GM18505 (cell line): ENCODE measurements around the gene SNX25.
"Not testable (repeated sequence)": the region's sequence is repeated elsewhere in the genome, so short reads cannot be mapped to it uniquely, and the experiment has no call there.

Experiments used
- ATAC-seq: cut with Tn5 transposase; IDR thresholded peaks from one replicate; pipeline ENCODE4 v1.9.1; 2021; ENCODE audit not compliant: unreplicated experiment
- POLR2A ChIP-seq: IDR thresholded peaks from 4 replicates; pipeline ENCODE4 v1.6.1; 2011; ENCODE audit warnings: borderline replicate concordance; ENCODE audit not compliant: insufficient read depth, insufficient read length; ENCODE audit errors: extremely low read depth

The SNX25 gene

GRCh38 chr4:185312699-185313098 lies 103.3 kb downstream of the SNX25 start:
- no peak for ATAC-seq
- TF ChIP-seq POLR2A, result no peak

GRCh38 chr4:185317462-185317861 lies 108.1 kb downstream of the SNX25 start:
- ATAC-seq, result not testable (repeated sequence)

DNA sequence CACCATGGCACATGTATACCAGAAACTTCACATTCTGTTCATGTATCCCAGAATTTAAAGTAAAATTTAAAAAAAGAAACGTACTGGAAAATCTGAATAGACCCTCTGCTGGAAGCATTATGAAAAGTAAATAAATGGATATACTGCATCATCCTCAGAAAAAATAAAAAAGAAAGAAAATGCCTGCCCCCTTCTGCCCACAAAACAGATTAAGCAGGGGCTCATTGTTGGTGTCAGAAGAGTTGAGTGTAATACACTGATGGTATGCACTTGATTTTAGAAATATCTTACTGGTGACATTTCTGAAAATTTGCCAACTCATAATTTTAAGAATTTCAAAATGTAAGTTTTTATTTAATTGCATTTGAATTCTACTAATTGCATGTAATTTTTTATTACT lies 108.5 kb downstream of the SNX25 start:
- ATAC-seq, result no peak
- no peak for TF ChIP-seq POLR2A

DNA sequence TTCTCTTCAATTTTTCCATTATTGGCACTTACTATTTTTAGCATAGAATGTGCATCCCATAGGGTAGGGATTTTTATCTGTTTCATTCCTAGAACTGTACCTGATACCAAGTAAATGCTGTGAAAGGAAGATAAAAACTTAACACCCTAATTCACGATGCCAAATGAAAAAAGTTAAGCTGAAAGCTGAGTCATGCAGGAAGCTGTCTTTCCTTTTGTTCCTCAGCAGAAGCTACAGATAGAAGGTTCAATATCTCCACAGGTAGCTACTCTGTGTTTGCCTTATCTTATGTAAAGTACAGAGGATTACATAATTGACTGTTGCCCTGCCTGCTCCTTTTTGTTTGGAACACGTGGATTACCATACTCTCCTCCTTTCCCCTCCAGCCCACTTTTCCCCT lies 109.3 kb downstream of the SNX25 start:
- no peak for TF ChIP-seq POLR2A
- ATAC-seq, result no peak

DNA sequence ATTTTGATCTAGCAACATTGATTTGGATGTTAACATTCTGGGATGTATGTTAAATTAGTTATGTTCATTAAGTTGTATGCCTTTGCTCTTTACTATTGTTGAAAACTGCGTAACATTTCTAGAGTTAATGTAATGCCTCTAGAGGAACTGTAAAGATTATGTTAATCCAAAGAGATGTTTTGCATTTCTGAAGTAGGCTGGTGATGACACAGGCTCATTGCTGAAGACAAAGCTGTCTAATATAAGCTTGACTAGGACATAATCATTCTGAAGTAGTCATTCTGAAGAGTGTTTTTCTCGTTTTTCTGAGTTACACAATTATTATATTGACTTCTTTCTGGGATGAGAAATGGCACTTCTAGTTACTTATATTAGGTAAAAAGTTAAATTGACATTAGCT lies 113.4 kb downstream of the SNX25 start:
- no peak for ATAC-seq
- no peak for TF ChIP-seq POLR2A

- no peak for ATAC-seq
- no peak for TF ChIP-seq POLR2A
These were observed 114.2 kb downstream of the SNX25 start for GRCh38 chr4:185323606-185324005.

DNA sequence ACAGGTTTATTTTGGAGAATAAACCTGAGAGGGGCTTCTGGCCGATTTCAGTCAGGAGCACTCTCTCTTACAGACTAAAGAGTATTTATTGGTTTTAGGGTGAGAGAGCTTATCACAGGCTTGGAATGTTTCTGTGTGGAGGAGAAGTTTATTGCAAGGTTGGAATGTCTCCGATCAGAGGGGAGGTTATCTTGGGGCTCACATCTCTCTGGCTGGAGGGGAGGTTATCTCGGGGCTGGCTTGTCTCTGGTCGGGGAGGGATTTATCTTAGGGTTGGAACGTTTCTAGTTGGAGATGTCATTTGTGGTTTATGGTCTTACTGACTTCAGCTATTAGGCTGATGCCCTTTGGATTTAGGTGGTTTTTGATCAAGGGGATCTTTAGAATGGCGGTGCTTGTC lies 115.0 kb downstream of the SNX25 start:
- ATAC-seq, result not testable (repeated sequence)

- ATAC-seq, result not testable (repeated sequence)
These were observed 116.3 kb downstream of the SNX25 start for GRCh38 chr4:185325721-185326120.

DNA sequence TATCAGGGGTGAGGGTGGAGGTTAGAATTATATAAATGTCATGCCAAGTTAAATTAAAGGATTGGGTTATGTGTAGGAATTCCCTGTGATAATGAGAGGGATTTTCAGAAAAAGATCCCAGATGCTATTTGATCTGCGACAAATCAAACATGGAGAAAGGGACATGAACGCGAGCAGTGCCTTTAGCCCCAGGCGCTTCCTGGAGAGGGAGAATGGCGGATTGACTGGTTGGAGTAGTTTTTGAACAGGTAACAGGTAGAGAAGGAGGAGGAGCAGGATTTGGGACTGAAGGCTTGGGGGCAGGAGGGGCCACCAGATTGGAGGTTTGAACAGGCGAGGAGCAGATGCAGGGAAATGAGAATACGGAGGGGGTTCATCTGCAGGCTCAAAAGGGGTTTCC lies 119.2 kb downstream of the SNX25 start:
- TF ChIP-seq POLR2A, result no peak
- no peak for ATAC-seq

GRCh38 chr4:185329879-185330510 lies 120.6 kb downstream of the SNX25 start:
- ATAC-seq, result not testable (repeated sequence)

- no peak for TF ChIP-seq POLR2A
- ATAC-seq, result peak; percentile 73
These were observed 123.4 kb downstream of the SNX25 start for GRCh38 chr4:185332575-185333464.

GRCh38 chr4:185334326-185334725 lies 124.9 kb downstream of the SNX25 start:
- no peak for ATAC-seq
- TF ChIP-seq POLR2A, result no peak

DNA sequence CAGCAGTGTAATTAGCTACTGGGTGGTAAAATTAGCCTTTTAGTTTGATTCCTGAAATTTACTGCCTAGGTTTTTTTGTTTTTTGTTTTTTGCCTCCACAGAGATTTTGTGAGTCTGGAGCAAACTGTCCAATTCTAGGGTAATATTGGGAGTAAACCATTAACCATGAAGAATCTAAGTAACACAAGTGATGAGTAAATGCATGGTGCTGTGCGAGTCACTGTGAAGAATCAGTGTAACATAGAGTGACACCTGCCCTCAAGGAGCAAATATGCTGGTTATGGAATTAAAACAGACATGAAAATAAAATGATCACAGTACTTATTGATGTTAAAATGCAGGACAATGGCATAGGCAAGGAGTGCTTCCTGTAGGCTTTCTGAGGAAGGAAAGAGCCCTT lies 126.2 kb downstream of the SNX25 start:
- TF ChIP-seq POLR2A, result no peak
- no peak for ATAC-seq

GRCh38 chr4:185339941-185340340 lies 130.5 kb downstream of the SNX25 start:
- TF ChIP-seq POLR2A, result no peak
- ATAC-seq, result no peak

GRCh38 chr4:185341377-185341776 lies 132.0 kb downstream of the SNX25 start:
- TF ChIP-seq POLR2A, result no peak
- no peak for ATAC-seq
